Activated CD4-positive, CD25-positive, alpha-beta regulatory T cell treated with anti-CD3 and anti-CD28 coated beads, Interleukin-2, amount 50 U/mL, for 72 hours (primary cell): Measurements from ENCODE around the gene SOWAHA.
"Not testable (repeated sequence)": the region's sequence is repeated elsewhere in the genome, so short reads cannot be mapped to it uniquely, and the experiment has no call there.

Experiments
- DNase-seq: peaks from one replicate; pipeline ENCODE4 v3.0.0; 2021

SOWAHA gene

DNA sequence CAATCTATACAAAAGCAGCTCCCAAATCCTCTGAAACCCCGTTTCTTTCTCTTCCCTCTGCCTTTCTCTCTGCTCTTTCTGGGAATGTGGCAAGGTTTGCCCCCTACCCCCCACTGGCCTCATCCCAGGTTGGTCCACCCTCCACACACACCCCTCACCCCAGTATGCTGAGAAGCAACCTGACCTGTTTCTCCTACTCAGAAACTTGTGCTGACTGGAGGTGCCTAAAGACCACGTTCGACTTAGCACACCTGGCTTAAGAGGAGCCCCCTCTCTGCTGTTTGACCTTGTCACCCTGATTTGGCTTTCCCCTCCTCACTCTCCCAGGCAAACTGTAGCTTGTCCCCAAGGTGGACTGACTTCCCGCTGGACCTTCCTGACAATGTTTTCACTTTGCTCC lies 35.0 kb upstream of the SOWAHA start:
- no peak for DNase-seq

GRCh38 chr5:132778856-132779255 lies 34.2 kb upstream of the SOWAHA start:
- DNase-seq = no peak

DNA sequence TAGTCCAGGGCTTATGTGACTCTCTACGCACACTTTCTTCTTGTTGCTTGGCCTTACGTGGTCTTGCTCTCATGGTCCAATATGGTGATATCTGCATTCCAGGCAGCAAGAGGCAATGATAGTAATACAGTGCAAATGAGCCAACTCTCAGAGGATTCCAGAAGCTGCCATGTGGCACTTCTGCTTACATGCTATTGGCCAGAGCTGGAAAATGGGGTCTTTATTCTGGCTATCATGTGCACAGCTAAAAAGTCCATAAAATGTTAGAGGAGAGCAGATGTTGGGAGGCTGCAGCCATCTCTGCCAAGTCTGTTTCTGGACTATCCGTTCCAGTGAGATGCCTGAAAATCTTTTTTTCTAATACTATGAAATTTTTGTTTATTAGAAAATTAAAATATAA lies 33.1 kb upstream of the SOWAHA start:
- no peak for DNase-seq

DNA sequence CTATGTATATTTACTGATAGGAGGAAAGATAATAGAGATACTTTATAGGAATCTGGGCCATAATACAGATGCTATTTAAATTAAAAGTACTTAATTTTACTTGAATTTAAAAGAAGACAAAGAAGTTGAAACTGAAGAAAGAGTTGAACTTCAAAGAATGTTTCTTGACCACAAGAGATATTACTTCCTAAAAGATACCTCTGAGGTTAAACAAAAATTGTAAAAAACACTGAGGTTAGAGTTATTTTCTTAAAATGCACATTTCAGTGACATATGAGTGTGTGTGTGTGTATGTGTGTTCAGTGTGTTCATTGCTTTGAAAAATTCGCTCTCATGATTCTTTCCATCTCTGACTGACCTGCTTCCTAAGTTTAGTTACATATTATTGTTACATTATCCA lies 32.5 kb upstream of the SOWAHA start:
- DNase-seq = no peak

- DNase-seq = no peak
Measured at GRCh38 chr5:132781029-132781428, 32.1 kb upstream of the SOWAHA start.

DNA sequence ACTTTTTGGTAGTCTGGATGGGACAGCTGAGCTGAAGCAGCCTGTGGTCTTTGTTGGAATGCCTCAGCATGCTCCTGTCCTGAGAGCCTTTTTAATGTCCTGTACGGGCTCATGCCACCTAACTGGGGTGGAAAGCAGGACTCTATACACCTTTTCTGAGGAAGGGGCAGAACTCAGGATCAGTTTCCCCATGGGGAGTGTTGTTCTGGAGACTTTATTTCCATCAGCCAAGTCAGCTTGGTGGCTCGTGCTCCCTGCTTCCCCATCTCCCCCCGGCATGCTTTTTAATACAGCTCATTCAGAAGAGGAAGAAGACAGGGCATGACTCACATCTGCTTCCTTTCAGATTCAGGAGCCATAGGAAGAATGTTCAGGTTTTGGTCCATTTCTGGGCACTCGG lies 31.0 kb upstream of the SOWAHA start:
- no peak for DNase-seq

DNA sequence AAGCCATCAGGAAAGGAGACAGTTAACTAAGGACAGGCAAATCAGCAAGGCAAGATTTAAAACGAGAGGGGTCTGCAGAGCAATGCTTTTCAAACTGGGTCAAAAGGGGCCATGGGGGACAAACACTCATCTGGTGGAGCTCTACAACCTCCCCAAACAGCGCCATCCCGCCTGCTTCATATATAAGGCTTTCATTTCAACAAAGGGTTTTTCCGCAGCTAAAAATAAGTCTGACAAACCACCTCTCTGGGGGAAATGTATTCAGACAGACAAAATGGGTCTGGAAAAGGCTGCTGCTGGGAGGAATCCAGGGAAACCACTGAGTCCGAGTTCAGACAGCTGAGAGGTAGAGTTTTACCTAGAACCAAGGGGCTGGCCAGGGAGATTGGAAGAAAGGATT lies 27.7 kb upstream of the SOWAHA start:
- DNase-seq = no peak

- DNase-seq = no peak
Measured at GRCh38 chr5:132785864-132786263, 27.2 kb upstream of the SOWAHA start.

DNA sequence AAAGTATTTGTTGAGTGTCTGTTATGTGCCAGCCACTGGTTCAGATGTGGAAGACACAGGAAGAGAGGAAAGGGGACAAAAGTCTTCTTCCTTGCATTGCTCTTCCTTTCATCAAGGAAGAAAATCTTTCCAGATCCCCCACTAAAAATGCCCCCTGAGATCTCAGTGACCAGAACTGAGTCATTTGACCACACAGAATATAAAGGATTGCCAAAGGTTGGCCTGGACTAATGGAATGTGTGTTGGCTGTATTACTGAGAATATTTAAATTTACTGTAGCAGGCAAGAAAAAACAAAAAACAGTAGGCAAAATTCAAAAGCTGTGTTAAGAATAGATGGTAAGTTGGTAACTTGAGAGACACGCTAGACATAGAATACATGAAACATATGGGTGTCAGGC lies 26.0 kb upstream of the SOWAHA start:
- DNase-seq = no peak

DNA sequence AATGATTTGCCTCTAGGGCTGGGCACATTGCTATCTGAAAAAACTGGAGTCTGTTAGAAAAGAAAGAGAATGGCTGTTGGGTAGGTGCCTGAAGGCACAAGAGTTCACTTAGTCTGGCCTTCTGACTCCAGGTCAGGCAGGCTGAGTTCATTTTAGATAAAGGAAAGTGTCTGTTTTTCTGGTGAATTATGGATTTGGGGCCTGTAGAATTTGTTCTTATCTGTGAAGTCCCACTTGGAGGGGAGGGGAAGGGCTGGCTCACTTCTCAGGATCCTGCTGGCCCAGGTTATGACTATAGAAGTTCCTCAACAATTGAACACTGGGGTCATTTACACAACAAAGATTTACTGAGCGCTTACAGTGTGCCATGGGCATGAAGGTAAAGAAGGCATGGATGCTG lies 24.6 kb upstream of the SOWAHA start:
- no peak for DNase-seq

- DNase-seq = no peak
Measured at GRCh38 chr5:132788990-132789886, 23.9 kb upstream of the SOWAHA start.

DNA sequence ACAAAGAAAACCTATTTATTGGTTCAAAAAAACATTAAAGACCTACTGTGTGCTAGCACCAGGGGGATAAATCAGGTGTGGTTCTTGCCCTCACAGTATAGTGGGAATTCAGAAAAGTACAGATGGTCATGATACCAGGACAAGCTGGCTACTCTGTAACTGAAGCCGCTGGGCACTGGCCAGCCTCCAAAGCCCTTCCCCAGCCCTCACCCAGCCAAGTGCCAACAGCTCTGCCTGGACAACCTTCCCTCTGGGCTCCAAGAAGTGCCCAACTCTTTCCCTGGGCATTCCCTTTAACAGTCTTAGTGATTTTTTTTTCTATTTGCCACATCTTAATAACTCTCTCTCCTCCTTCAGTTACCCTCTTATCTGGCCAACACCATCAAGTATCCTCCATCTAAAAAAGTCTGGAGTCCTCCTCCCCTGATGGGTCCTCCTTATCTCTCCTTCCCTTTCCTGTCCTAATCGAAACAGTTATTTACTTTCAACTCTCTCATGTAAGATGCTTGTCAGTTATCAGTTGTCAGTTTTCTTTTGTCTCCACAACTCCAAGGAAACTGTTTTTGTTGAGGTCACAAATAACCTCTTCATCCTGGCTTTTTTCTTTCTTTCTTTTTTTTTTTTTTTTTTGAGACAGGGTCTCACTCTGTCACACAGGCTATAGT lies 22.8 kb upstream of the SOWAHA start:
- no peak for DNase-seq

DNA sequence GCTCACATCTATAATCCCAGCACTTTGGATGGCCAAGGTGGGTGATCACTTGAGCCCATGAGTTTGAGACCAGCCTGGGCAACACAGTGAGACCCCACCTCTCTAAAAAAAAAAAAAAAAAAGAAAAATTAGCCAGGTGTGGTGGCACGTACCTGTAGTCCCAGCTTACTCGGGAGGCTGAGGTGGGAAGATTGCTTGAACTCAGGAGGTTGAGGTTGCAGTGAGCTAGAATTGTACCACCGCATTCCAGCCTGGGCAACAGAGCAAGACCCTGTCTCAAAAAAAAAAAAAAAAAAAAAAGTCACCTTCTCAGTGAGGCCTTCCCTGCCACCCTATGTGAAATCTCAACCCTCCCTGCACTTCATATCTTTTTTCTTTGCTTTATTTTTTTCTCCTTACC lies 22.1 kb upstream of the SOWAHA start:
- no peak for DNase-seq

DNA sequence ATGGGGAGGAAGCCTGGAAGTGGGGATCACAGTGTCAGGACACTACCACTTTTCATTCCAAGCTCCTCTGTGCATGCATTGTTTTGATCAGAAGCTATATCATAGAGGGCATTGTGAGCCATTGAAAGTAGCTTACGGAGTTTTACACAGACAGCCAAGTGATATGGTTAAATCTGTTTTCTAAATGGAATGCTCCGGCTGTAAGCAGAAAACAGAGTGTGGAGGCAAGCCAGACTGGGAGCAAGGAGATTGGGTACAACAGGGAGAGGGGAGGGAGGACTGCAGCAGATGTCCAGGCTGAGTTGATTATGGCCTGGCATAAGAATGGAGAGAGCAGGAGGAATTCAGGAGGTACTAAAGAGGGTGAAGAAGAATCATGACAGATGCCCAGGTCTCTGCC lies 15.5 kb upstream of the SOWAHA start:
- no peak for DNase-seq

DNA sequence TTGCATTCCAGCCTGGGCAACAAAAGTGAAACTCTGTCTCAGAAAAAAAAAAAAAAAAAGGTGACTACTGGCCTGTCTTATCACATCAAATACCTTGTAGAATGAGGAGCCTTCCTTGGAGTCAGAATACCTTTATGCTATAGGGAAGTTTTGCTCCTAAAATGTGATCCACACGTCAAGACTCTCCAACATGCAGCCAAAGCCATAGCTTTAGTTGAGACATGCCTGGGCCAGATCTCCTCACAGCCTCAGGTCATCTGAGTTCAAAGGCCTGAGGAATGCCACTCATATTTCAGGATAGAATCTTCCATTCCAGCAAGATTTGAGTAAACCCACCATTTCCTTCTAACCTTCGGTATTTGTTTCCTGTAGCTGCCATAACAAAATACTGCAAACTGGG lies 13.7 kb upstream of the SOWAHA start:
- DNase-seq = no peak

DNA sequence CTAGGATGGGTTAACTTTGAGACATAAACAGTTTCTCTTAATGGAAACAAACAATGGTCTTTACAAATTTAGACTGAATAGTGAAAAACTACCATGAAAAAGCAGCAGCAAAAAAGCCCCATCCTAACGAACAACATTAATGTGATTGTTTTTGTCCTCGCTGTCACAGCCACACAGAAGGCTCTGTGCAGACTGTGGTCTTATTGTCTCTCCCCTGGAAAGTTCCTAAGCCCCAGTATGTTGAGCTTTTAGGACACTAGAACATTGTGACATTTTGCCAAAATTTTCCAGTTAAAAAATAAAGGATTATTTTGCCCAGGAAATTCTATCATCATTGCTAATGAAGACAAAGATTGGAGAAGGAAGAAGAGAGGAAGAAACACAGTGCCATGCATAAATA lies 12.6 kb upstream of the SOWAHA start:
- DNase-seq = no peak

DNA sequence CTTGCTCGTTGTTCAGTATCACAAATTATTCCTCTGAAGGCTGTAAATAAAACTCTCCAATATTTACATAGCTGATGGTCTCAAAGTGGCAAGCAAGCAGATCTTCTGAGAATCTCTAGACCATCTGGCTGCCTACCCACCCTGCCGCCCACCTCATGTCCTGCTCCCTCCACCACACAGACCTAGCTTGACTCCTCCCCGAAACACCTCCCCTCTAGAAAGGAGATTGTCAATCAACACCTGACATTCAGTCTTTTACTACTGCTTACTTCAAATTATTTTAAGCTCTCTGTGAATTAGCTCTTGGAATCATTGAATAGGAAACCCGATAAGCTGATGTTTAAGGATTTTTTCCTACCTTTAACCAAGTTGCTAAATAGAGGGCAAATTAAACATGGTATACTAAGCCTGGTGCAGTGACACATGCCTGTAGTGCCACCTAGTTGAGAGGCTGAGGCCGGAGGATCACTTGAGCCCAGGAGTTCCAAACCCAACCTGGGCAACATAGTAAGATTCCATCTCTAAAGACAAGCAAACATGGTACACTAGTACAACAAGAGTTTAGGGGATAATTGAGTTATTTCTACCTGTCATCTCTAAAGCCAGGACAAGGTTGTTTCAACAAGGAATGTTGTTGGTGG lies 10.9 kb upstream of the SOWAHA start:
- no peak for DNase-seq

DNA sequence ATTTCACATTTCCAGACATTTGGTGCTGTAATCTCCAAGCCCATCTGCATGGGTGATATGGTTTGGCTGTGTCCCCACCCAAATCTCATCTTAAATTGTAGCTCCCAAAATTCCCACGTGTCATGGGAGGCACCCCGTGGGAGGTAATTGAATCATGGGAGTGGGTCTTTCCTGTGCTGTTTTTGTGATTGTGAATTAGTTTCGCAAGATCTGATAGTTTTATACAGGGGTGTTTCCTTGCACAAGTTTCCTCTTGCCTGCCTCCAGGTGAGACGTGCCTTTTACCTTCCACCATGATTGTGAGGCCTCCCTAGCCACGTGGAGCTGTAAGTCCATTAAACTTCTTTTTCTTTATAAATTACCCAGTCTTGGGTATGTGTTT lies 10.4 kb upstream of the SOWAHA start:
- DNase-seq = not testable (repeated sequence)

DNA sequence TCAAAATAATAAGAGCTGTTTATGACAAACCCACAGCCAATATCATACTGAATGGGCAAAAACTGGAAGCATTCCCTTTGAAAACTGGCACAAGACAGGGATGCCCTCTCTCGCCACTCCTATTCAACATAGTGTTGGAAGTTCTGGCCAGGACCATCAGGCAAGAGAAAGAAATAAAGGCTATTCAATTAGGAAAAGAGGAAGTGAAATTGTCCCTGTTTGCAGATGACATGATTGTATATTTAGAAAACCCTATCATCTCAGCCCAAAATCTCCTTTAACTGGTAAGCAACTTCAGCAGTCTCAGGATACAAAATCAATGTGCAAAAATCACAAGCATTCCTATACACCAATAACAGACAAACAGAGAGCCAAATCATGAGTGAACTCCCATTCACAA lies 8.9 kb upstream of the SOWAHA start:
- not testable (repeated sequence) for DNase-seq

- DNase-seq = not testable (repeated sequence)
Measured at GRCh38 chr5:132805872-132806271, 7.2 kb upstream of the SOWAHA start.

GRCh38 chr5:132806804-132807162 lies 6.3 kb upstream of the SOWAHA start:
- DNase-seq = not testable (repeated sequence)

DNA sequence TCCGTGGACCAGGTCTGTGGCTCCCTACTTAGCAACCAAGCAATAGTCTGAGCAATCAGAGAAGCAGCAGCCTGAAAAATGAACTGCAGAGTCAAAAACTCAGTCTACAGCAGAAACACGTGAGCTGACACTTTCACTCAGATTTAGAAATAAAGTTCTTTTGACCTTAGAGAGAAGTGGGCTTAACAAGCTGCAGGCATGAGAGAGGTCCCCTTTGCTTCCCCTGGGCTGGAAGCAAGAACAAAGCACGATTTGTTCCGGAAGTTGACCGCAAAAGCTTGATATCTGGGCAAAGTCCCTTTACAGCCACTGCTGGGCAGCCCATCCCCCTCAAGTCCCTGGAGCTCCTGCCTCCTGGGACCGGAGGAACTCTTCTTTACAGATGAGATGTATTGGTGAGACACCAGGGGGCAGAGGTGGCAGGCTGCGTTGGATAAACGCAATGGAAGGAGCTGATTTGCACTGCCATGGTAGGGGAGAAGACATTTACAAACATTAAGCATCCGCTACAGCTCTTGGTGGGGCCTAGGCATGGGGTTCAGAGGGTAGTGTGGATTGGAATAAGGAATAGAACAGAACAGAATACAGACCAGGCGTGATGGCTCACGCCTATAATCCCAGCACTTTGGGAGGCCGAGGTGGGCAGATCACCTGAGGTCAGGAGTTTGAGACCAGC lies 5.8 kb upstream of the SOWAHA start:
- no peak for DNase-seq

- DNase-seq = no peak
Measured at GRCh38 chr5:132808448-132808847, 4.7 kb upstream of the SOWAHA start.

- DNase-seq = no peak
Measured at GRCh38 chr5:132808866-132809265, 4.2 kb upstream of the SOWAHA start.
